Omental fat pad (tissue), 4 donors: Measurements from ENCODE around the gene RFX7. TPM values are rescaled to one million over a fixed set of nuclear protein-coding genes. Genes with fewer than 3 reads are reported as not detected.
"Not testable (repeated sequence)": the region's sequence is repeated elsewhere in the genome, so short reads cannot be mapped to it uniquely, and the experiment has no call there.

Source experiments
- ATAC-seq: fragments of 150-250 bp; one replicate; pipeline ENCODE4 v1.9.1; 2016; ENCODE audit warnings: mild to moderate bottlenecking, moderate library complexity; ENCODE audit not compliant: low FRiP score
- DNase-seq: peaks from one replicate; pipeline ENCODE4 v3.0.0-alpha.2; 2019; ENCODE audit warnings: low spot score
- CTCF ChIP-seq, 3 donors: fragments of 450-650 bp; IDR thresholded peaks; one replicate each; pipeline ENCODE4 v1.5.1; 2016 to 2017; ENCODE audit warnings: antibody characterized with exemption in 3 of 3, mild to moderate bottlenecking in 3 of 3, moderate library complexity in 2 of 3
- total RNA-seq, 4 donors: library from RNA; depleted of rRNA; stranded (reverse); fragments of >200 nt; gene quantifications; one replicate each; pipeline ENCODE4 v1.1.0, GENCODE V29; 2016

RFX7 gene
- total RNA-seq, 4 donors from 2014 or later = 5.3 to 12.9 (median 7.7) TPM

DNA sequence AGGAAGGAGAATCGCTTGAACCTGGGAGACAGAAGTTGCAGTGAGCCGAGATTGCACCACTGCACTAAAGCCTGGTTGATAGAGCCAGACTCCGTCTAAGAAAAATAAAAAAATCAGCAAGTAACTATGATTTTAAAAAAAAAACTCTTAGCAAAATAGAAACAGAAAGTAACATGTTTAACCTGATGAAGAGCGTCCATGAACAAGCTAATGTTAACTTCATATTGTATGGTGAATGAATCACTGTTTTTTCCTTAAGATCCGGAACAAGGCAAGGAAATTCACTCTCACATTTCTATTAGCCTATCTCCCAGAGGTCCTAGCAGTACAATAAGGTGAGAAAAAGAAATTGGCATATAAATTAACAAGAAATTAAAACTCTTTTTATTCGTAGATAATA, 69.0 kb downstream of the RFX7 start:
- TF ChIP-seq CTCF (IDR thresholded peaks at IDR 0.05) = no peak
- no peak for DNase-seq
- ATAC-seq = no peak

DNA sequence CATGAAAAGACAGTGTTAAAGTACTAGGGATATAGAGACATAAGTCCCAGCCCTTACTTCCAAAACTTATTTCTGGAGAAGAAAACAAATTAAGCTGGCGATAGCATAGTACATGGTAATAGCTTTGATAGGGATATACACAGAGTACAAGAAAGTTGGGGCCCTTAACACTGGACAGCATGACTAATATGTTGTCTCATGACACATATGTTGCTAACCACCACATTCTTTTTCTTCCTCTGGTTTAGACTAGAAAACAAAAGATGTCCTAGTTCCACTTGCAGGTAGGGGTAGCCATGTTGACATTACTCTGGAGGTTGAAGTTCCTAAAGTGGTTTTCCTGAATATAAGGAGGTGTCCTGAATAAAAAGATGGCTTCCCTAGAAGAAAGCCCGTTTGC, 75.3 kb downstream of the RFX7 start:
- DNase-seq (no peak), ATAC-seq (no peak)
- no peak for TF ChIP-seq CTCF (IDR thresholded peaks at IDR 0.05)

DNA sequence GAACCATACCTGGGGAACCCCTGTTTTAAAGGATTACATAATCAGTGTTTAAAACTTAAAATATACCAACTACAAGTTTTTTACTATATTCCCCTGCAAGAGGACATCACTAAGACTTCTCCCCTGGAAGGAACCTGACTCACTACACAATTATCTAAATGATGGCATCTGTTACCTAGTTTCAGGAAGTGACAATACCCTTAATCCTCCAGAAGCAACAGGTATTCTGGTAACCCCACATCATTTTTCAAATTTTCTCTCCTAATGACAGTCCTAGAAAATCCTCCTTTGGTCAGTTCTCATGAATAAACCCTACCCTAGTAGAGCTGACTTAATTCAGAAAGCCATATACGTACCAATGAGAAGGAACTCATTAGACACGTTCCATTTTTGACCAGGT, 78.4 kb downstream of the RFX7 start:
- DNase-seq (no peak), ATAC-seq (no peak)
- TF ChIP-seq CTCF (IDR thresholded peaks at IDR 0.05) = no peak

DNA sequence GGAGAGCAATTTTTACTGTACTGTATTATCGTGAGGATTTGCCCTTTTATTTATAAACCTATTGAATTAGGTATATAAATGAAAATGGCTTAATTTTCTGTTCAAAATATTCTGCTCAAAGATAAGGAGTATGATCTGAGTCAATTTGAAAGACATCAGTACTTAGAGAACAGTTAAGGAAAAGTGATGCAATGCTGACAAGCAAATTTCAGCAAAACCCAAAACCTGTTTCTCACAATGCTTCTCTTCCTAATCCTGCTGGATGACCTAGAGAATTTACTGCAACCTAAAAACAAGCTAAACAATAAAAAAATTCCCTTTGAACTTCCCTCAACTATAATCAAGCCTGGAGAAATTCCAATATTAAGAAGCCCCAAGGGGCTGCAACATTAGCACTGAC, 82.7 kb downstream of the RFX7 start:
- DNase-seq (no peak), ATAC-seq (no peak)
- no peak for TF ChIP-seq CTCF (IDR thresholded peaks at IDR 0.05)

- ATAC-seq = no peak
- TF ChIP-seq CTCF (IDR thresholded peaks at IDR 0.05) = no peak
- DNase-seq = no peak
Measured at GRCh38 chr15:56156877-56157276, 86.8 kb downstream of the RFX7 start.

GRCh38 chr15:56155278-56155677, 88.4 kb downstream of the RFX7 start:
- not testable (repeated sequence) for DNase-seq, ATAC-seq

- DNase-seq, ATAC-seq: not testable (repeated sequence)
Measured at GRCh38 chr15:56154768-56155167, 88.9 kb downstream of the RFX7 start.

DNA sequence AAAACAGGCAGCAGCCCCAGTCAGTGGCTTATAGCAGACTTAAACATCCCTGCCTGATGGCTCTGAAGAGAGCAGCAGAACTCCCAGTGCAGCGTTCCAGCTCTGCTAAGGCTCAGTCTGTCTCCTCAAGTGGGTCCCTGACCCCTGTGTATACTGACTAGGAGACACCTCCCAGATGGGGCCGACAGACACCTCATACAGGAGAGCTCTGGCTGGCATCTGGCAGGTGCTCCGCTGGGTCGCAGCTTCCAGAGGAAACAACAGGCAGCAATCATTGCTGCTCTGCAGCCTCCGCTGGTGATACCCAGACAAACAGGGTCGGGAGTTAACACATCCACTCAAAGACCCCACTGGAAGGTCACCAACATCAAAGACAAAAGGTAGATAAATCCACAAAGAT, 93.5 kb downstream of the RFX7 start:
- DNase-seq = no peak
- TF ChIP-seq CTCF (IDR thresholded peaks at IDR 0.05) = no peak
- no peak for ATAC-seq
